Rectal smooth muscle tissue (tissue), 1 donor: Measurements from ENCODE around the gene HIC2.
"Not testable (repeated sequence)": the region's sequence is repeated elsewhere in the genome, so short reads cannot be mapped to it uniquely, and the experiment has no call there.

ENCODE experiments used
- H3K27ac ChIP-seq: one replicate; pipeline ENCODE4 v1.7.0; 2013; ENCODE audit warnings: low read depth, low read length, inconsistent platforms
- H3K27me3 ChIP-seq: one replicate; pipeline ENCODE4 v1.7.0; 2013; ENCODE audit warnings: low read length; ENCODE audit not compliant: control insufficient read depth, insufficient read depth
- H3K36me3 ChIP-seq: one replicate; pipeline ENCODE4 v1.7.0; 2013; ENCODE audit warnings: low read length; ENCODE audit not compliant: control insufficient read depth, insufficient read depth
- H3K4me1 ChIP-seq: one replicate; pipeline ENCODE4 v1.7.0; 2013; ENCODE audit warnings: low read length; ENCODE audit not compliant: control insufficient read depth, insufficient read depth
- H3K4me3 ChIP-seq: one replicate; pipeline ENCODE4 v1.7.0; 2013; ENCODE audit warnings: low read length
- H3K9ac ChIP-seq: one replicate; pipeline ENCODE4 v1.7.0; 2013; ENCODE audit warnings: low read length

HIC2 gene

DNA sequence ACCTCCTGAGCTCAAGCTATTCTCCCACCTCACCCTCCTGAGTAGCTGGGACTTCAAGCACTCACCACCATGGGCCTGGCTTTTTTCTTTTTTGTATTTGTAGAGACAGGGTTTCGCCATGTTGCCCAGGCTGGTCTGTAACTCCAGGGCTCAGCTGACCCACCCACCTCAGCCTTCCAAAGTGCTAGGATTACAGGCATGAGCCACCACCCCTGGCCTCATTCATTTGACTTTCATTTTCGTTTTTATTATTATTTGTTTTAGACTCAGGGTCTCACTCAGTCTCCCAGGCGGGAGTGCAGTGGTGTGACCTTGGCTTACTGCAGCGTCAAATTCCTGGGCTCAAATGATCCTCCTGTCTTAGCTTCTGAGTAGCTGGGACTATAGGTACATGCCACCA lies 9.4 kb upstream of the HIC2 start:
- H3K36me3 ChIP-seq, H3K27me3 ChIP-seq, H3K9ac ChIP-seq, H3K4me3 ChIP-seq, H3K27ac ChIP-seq, H3K4me1 ChIP-seq: not testable (repeated sequence)

- H3K4me1 ChIP-seq, H3K4me3 ChIP-seq, H3K27ac ChIP-seq, H3K27me3 ChIP-seq, H3K9ac ChIP-seq, H3K36me3 ChIP-seq: not testable (repeated sequence)
Observed at GRCh38 chr22:21416375-21416774, 796 bp upstream of the HIC2 start.

DNA sequence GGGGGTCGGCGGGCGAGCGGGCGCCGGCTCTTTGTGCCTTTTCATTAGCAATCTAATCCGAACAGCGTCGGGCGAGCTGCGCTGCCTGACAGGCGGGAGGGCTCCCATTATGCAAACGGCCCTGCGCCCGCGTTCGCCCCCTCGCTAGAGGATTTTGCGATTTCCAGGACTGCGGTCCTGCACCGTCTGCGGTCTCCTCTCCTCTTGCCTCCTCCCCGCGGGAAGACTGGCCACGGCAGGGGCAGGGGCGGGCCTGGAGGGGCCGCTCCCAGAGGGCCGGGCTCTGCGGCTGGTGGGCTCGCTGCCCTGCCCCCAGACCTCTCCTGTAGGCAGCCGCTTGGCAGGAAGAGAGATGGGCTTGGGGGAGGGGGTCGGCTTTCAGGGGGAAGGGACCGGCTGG lies 682 bp downstream of the HIC2 start:
- H3K4me1 ChIP-seq, H3K27ac ChIP-seq, H3K27me3 ChIP-seq, H3K36me3 ChIP-seq, H3K9ac ChIP-seq, H3K4me3 ChIP-seq: not testable (repeated sequence)

DNA sequence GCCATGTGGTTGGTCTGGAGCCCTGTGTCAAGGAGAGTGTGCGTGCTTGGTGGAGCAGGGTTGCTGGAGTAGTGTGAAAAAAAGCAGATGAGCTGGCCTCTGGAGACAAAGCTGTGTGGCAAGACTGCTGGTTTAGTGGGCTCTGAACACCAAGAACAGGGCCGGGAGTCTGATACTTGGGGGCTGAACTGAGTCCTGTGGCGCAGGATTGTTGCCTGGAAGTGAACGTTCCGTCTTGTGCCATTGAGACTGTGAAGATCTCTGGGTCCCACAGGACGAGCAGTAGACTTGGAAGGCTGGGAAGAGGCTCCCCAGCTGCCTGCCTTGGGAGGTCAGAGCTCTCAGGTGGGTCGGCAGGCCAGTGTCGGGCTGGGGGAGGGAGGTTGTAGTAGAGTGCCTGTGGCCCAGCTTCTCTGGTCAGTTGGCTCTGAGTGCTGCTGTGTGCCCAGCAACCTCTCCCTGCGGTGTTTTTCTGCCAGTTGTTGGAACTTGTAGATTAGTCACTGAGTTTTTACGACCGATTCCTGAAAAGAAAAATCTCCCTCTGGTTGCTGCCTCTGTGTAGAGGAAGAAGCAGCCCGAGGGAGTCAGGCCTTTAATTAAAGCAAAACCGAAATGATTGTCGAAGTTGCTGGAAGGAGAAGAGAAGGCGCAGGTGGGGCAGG lies 1.9 kb downstream of the HIC2 start:
- H3K36me3 ChIP-seq, H3K9ac ChIP-seq, H3K4me3 ChIP-seq, H3K27me3 ChIP-seq, H3K4me1 ChIP-seq, H3K27ac ChIP-seq: not testable (repeated sequence)

GRCh38 chr22:21420180-21420763 lies 3.1 kb downstream of the HIC2 start:
- not testable (repeated sequence) for H3K36me3 ChIP-seq, H3K4me1 ChIP-seq, H3K4me3 ChIP-seq, H3K27ac ChIP-seq, H3K9ac ChIP-seq, H3K27me3 ChIP-seq

DNA sequence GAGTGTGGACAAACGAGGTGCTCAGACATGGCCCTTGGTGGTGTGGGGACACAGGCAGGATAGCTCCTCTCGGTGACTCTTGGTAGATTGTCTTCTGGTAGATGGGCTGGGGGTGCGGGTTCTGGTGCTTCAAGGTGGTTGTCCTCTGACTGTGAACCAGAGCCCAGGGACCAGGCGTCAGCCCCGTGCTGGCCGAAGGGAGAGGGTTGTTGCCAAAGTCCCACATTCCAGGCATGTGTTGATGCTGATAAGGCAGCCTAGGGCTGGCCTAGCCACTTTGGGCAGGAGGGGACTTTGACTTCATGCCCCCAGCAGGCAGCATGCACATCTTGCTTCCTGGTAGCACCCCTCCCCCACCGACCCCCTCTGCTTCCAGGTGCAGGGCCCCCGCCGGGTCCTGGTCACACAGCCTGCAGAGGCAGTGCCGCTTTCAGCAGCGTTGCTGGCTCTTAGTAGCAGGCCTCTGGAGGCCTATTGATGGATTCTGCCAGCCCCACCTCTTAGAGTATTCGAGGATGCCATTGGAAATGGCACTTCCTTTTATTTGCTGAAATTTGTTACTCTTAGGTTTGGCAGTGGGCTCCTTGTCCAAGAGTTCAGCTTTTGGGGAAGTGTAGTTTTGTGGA lies 7.0 kb downstream of the HIC2 start:
- H3K4me3 ChIP-seq, H3K9ac ChIP-seq, H3K27me3 ChIP-seq, H3K36me3 ChIP-seq, H3K27ac ChIP-seq, H3K4me1 ChIP-seq: not testable (repeated sequence)

GRCh38 chr22:21434378-21435233 lies 17.4 kb downstream of the HIC2 start:
- H3K4me3 ChIP-seq, H3K27me3 ChIP-seq, H3K9ac ChIP-seq, H3K27ac ChIP-seq, H3K36me3 ChIP-seq, H3K4me1 ChIP-seq: not testable (repeated sequence)

DNA sequence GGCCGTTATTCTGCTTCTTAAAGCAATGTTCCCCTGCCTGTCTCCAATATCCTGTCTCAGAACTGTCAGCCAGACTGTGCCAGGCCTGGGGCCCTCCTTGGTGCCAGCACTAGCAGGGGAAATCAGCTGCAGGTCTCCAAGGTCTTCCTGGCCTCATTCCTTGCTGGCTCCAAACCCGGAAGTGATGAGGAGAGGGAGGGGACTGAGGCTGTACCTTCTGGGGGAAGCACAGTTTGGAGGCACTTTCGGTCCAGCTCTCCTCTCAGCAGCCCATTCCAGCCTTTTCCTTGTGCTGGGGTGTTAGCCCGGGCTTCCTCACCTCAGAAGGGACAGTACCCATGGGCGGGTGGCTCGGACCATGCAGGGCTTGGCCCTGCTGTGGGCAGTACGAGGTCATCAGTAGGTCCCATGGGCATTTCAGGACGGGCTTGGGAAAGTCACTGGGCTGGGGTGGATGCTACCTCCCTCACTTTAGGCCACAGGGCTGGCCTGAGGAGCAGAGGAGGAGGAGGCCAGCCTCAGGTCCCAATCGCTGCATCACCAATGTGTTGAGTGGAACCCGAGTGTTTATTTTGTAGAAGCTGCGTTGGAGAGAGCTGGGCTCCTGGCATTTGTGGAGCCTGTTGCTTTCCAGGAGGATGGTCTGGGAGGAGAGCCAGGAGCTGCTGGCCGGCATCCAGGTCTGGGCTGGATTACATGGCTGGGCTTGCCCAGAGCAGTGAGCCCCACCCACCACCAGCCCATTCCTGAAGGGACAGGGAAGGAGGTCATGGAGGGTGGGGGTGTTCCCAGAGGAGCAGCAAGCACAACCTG lies 19.0 kb downstream of the HIC2 start:
- not testable (repeated sequence) for H3K4me3 ChIP-seq, H3K27me3 ChIP-seq, H3K4me1 ChIP-seq, H3K27ac ChIP-seq, H3K9ac ChIP-seq, H3K36me3 ChIP-seq

DNA sequence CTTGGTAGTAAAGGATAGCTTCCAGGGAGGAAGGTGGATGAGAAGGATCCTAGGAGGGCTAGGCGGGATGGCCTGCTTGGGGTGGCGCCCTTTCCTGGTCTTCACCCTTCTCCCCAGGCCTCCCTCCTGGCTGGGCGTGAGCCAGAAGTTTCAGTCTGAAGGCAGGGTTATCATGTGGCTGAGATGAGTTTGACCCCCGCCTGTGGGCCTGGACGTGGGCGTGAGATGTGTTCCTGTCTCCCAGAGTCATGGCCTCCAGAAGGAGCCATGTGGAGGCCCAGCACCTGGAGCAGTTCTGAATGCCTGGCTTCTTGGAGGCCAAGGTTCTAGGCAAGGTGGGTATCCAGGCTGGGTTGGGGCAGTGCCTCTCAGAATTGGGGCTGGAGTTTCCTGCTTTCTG lies 20.8 kb downstream of the HIC2 start:
- not testable (repeated sequence) for H3K4me1 ChIP-seq, H3K36me3 ChIP-seq, H3K27ac ChIP-seq, H3K9ac ChIP-seq, H3K4me3 ChIP-seq, H3K27me3 ChIP-seq

DNA sequence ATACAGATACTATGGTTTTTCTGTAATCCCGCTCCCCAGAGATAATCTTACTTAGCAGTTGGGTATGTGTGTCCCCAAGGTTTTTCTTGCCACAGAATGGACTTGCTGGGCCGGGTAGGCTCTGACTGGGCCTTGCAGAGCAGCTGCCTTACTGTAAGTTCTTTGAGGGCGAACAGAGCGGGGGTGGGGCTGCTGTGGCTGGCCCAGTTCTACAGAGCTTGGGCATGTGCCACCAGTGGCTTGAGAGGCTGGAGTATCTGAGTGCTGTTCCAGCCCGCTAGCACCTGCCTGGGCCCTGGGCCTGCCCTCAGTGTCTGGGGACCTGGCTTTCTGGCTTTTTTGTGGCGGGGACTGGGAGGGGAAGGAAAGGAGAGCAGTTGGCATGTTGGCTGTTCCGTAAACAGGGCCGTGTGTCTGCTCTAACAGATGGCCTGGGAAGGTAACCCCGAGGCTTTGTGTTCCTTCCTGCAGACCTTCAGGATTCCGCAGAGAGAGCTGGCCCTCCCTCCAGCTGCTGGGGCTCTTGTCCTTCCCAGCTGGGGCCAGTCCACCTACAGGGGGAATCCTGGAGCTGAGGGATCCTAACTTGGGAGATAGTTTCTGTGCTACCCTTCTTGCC lies 23.0 kb downstream of the HIC2 start:
- not testable (repeated sequence) for H3K27ac ChIP-seq, H3K36me3 ChIP-seq

GRCh38 chr22:21440676-21441075 lies 23.5 kb downstream of the HIC2 start:
- not testable (repeated sequence) for H3K27me3 ChIP-seq, H3K4me3 ChIP-seq, H3K9ac ChIP-seq, H3K4me1 ChIP-seq, H3K27ac ChIP-seq
- peaks cover 11% of the 10 kb centered on the region for H3K36me3 ChIP-seq

More for the DNA sequence above, 23.0 kb downstream of the HIC2 start:
- H3K4me3 ChIP-seq, H3K27me3 ChIP-seq, H3K9ac ChIP-seq, H3K4me1 ChIP-seq: not testable (repeated sequence)

GRCh38 chr22:21441170-21441569 lies 24.0 kb downstream of the HIC2 start:
- H3K9ac ChIP-seq, H3K27me3 ChIP-seq, H3K4me1 ChIP-seq, H3K27ac ChIP-seq, H3K4me3 ChIP-seq: not testable (repeated sequence)
- peaks cover 15% of the 10 kb centered on the region for H3K36me3 ChIP-seq
